Muscle layer of colon (tissue), 2 donors: ENCODE data around the gene GTF2H3.

Source experiments
- H3K27ac ChIP-seq: one replicate; pipeline ENCODE4 v1.7.0; 2013; ENCODE audit warnings: low read depth, mild to moderate bottlenecking, low read length, moderate library complexity
- H3K27me3 ChIP-seq, 2 donors: one replicate each; pipeline ENCODE4 v1.7.0; 2013; ENCODE audit warnings: low read length in 2 of 2, mild to moderate bottlenecking in 2 of 2; ENCODE audit not compliant: insufficient read depth in 2 of 2, control insufficient read depth in 1 of 2
- H3K36me3 ChIP-seq: one replicate; pipeline ENCODE4 v1.7.0; 2013; ENCODE audit warnings: mild to moderate bottlenecking, low read length; ENCODE audit not compliant: insufficient read depth
- H3K4me1 ChIP-seq: one replicate; pipeline ENCODE4 v1.7.0; 2013; ENCODE audit warnings: mild to moderate bottlenecking, low read length; ENCODE audit not compliant: insufficient read depth
- H3K4me3 ChIP-seq, 2 donors: one replicate each; pipeline ENCODE4 v1.7.0; 2013; ENCODE audit warnings: low read length in 2 of 2, low read depth in 1 of 2, mild to moderate bottlenecking in 1 of 2, moderate library complexity in 1 of 2
- H3K9ac ChIP-seq: one replicate; pipeline ENCODE4 v1.7.0; 2013; ENCODE audit warnings: low read length
- H3K9me3 ChIP-seq: one replicate; pipeline ENCODE4 v1.7.0; 2013; ENCODE audit warnings: mild to moderate bottlenecking, low read length
- donor health status: abdominal sarcoma.
- donor health status: Adenocarcinoma of cecum.

GTF2H3 gene

DNA sequence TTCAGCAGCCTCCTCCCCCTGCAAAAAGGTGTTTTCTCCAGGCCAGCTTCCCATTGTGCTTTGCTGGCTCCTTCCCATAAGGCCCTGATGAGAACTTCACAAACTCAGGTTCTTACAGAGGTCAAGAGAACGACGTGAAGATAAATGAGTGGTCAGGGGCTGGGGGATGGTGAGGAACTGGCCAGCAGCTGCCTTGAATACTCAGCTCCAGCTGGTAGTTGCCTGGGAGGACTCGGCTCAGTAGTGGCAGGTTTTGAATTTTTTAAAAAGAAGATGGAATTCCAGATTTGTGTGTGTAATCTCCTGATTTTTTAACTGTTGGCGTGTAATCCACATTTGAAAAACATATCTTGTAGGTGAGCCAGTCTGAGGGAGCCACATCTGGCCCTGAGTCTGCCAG lies 25.9 kb upstream of the GTF2H3 start:
- Histone ChIP-seq H3K27me3 (no peaks in the 10 kb centered on the region), H3K9me3 (no peaks in the 10 kb centered on the region), H3K9ac (no peak overlapping the region), H3K4me1 (peaks cover 4% of the 10 kb centered on the region), H3K27ac (no peak overlapping the region), H3K4me3 (no peak overlapping the region), H3K36me3 (peaks cover 55% of the 10 kb centered on the region)

DNA sequence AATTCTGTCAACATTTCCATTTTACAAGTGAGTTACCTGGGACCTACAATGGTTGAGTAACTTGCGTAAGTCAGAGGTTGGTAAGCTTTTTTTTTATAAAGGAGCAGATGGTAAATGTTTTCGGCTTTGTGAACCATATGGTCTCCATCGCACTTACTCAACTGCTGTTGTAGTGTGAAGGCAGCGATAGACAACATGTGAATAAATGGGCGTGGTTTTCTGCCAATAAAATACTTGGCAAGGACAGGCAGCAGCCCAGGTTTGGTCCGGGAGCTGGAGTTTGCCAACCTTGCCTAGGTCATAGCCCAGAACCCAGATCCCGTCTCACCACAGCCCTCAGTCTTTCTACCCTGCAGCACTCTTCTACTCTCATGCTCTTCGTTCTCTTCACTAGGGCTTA lies 25.4 kb upstream of the GTF2H3 start:
- H3K27ac ChIP-seq, result no peak overlapping the region
- H3K36me3 ChIP-seq, result peaks cover 60% of the 10 kb centered on the region

GRCh38 chr12:123614110-123614509 lies 19.5 kb upstream of the GTF2H3 start:
- Histone ChIP-seq H3K27me3 (no peaks in the 10 kb centered on the region), H3K4me3 (no peak overlapping the region), H3K4me1 (no peaks in the 10 kb centered on the region), H3K27ac (no peak overlapping the region), H3K36me3 (peaks cover 72% of the 10 kb centered on the region), H3K9ac (no peak overlapping the region), H3K9me3 (no peaks in the 10 kb centered on the region)

More for the DNA sequence above, 25.4 kb upstream of the GTF2H3 start:
- Histone ChIP-seq H3K9me3 (no peaks in the 10 kb centered on the region), H3K27me3 (no peaks in the 10 kb centered on the region), H3K4me3 (no peak overlapping the region), H3K9ac (no peak overlapping the region), H3K4me1 (no peaks in the 10 kb centered on the region)

- H3K36me3 ChIP-seq, result peaks cover 77% of the 10 kb centered on the region
- H3K9me3 ChIP-seq, result no peaks in the 10 kb centered on the region
- no peaks in the 10 kb centered on the region for H3K4me1 ChIP-seq
- H3K9ac ChIP-seq, result no peak overlapping the region
- H3K27me3 ChIP-seq, result no peaks in the 10 kb centered on the region
- no peak overlapping the region for H3K27ac ChIP-seq
- no peak overlapping the region for H3K4me3 ChIP-seq
Observed at GRCh38 chr12:123614531-123614930, 19.1 kb upstream of the GTF2H3 start.

DNA sequence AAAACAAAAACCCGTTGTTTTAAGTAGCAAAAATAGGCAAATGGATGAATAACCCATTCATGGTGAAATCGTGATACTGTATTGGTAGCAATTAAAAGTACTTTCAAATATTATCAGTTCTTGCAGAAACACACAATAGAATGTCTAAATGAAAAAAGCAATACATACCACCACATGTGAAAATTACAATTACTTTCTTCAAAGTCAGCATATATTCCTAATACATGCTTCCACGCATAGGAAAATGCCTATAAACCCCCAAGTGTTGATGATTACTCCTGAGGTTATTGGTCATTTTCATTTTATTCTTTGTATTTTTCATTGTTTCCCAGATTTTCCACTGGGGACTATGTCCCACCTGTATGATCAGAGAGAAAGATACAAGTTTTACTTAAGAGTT lies 16.5 kb upstream of the GTF2H3 start:
- Histone ChIP-seq H3K27me3 (no peaks in the 10 kb centered on the region), H3K4me1 (no peaks in the 10 kb centered on the region), H3K36me3 (peaks cover 75% of the 10 kb centered on the region), H3K4me3 (no peak overlapping the region), H3K27ac (no peak overlapping the region), H3K9me3 (no peaks in the 10 kb centered on the region), H3K9ac (no peak overlapping the region)

GRCh38 chr12:123617580-123617979 lies 16.0 kb upstream of the GTF2H3 start:
- Histone ChIP-seq H3K9me3 (no peaks in the 10 kb centered on the region), H3K4me3 (no peak overlapping the region), H3K4me1 (no peaks in the 10 kb centered on the region), H3K27ac (no peak overlapping the region), H3K36me3 (peaks cover 75% of the 10 kb centered on the region), H3K9ac (no peak overlapping the region), H3K27me3 (no peaks in the 10 kb centered on the region)

GRCh38 chr12:123621101-123621500 lies 12.5 kb upstream of the GTF2H3 start:
- H3K9me3 ChIP-seq, result no peaks in the 10 kb centered on the region

GRCh38 chr12:123621619-123622530 lies 11.8 kb upstream of the GTF2H3 start:
- Histone ChIP-seq H3K36me3 (peaks cover 73% of the 10 kb centered on the region), H3K4me3 (no peak overlapping the region), H3K27me3 (no peaks in the 10 kb centered on the region), H3K9me3 (no peaks in the 10 kb centered on the region), H3K27ac (no peak overlapping the region), H3K4me1 (no peaks in the 10 kb centered on the region), H3K9ac (no peak overlapping the region)

More at GRCh38 chr12:123621101-123621500, 12.5 kb upstream of the GTF2H3 start:
- H3K27me3 ChIP-seq, result no peaks in the 10 kb centered on the region
- H3K27ac ChIP-seq, result no peak overlapping the region
- H3K4me3 ChIP-seq, result no peak overlapping the region
- peaks cover 73% of the 10 kb centered on the region for H3K36me3 ChIP-seq
- no peaks in the 10 kb centered on the region for H3K4me1 ChIP-seq
- H3K9ac ChIP-seq, result no peak overlapping the region

DNA sequence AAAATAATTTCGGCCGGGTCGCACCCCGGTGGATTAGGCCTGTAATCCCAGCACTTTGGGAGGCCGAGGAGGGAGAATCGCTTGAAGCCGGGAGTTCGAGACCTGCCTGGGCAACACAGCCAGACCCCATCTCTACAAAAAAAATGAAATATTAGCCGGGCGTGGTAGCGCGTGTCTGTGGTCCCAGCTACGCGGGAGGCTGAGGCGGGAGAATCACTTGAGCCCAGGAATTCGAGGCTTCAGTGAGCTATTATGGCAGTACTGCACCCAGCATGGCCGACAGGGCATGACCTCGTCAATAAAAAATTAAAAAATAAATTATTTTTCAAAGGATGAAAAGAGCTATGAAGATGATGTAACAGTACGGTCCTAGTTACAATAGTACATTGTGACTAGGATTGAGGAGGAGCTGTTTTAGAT lies 523 bp downstream of the GTF2H3 start:
- Histone ChIP-seq H3K9ac (peak overlapping the region; percentile 59), H3K27ac (peak overlapping the region; percentile 73), H3K4me1 (peaks cover 9% of the 10 kb centered on the region), H3K4me3 (peak overlapping the region; percentile 68 to 78), H3K36me3 (peaks cover 16% of the 10 kb centered on the region), H3K9me3 (no peaks in the 10 kb centered on the region), H3K27me3 (no peaks in the 10 kb centered on the region)

GRCh38 chr12:123643911-123644310 lies 10.3 kb downstream of the GTF2H3 start:
- Histone ChIP-seq H3K9ac (no peak overlapping the region), H3K9me3 (no peaks in the 10 kb centered on the region), H3K4me1 (no peaks in the 10 kb centered on the region), H3K27me3 (no peaks in the 10 kb centered on the region), H3K36me3 (peaks cover 11% of the 10 kb centered on the region), H3K4me3 (no peak overlapping the region), H3K27ac (no peak overlapping the region)

- Histone ChIP-seq H3K36me3 (peaks cover 22% of the 10 kb centered on the region), H3K27ac (no peak overlapping the region), H3K9ac (no peak overlapping the region), H3K4me1 (no peaks in the 10 kb centered on the region), H3K9me3 (no peaks in the 10 kb centered on the region), H3K27me3 (no peaks in the 10 kb centered on the region), H3K4me3 (no peak overlapping the region)
Observed at GRCh38 chr12:123645380-123645779, 11.8 kb downstream of the GTF2H3 start.

DNA sequence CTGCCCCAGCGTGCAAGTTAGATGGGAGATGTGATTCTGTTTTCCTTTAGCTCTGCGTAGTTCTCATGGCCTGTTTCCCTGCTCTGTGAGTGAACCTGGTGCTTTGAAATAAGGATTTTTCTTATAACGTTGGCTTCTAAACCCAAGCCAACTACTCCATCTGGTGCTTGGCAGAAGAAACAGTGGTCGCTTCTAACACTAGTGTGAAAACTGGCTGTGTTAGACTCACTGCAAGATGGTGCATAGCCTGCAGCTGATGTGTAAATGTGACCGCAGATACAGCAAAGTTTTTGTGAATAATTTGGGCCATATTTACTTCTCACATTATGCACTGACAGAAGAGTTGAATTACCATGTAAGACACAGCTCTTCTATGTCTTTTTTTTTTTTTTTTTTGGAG lies 12.2 kb downstream of the GTF2H3 start:
- Histone ChIP-seq H3K36me3 (peaks cover 26% of the 10 kb centered on the region), H3K9ac (no peak overlapping the region)

More for the DNA sequence above, 12.2 kb downstream of the GTF2H3 start:
- Histone ChIP-seq H3K4me3 (no peak overlapping the region), H3K27ac (no peak overlapping the region), H3K27me3 (no peaks in the 10 kb centered on the region), H3K9me3 (no peaks in the 10 kb centered on the region), H3K4me1 (no peaks in the 10 kb centered on the region)
